ENCODE data around the gene LLGL2.

DNA sequence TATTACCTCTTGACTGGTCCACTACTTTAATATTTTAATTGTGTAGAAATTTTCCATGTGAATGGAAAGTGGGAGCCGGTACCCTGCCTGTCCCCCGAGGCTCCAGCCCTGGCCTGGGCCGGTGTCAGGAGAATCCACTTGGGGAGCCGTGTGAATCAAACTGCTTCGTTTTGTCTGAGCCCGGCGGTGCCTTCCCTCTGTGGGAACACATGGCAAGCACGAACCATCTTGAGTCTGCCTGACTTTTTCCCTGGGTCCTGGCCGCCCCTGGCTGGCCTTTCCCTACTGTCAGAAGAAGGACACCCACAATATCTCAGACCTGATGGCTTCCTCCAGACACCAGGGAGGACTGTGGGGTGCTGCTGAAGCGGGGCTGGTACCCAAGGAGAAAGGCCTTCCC, 49.7 kb downstream of the LLGL2 start:
- TF ChIP-seq, protein P1, sequence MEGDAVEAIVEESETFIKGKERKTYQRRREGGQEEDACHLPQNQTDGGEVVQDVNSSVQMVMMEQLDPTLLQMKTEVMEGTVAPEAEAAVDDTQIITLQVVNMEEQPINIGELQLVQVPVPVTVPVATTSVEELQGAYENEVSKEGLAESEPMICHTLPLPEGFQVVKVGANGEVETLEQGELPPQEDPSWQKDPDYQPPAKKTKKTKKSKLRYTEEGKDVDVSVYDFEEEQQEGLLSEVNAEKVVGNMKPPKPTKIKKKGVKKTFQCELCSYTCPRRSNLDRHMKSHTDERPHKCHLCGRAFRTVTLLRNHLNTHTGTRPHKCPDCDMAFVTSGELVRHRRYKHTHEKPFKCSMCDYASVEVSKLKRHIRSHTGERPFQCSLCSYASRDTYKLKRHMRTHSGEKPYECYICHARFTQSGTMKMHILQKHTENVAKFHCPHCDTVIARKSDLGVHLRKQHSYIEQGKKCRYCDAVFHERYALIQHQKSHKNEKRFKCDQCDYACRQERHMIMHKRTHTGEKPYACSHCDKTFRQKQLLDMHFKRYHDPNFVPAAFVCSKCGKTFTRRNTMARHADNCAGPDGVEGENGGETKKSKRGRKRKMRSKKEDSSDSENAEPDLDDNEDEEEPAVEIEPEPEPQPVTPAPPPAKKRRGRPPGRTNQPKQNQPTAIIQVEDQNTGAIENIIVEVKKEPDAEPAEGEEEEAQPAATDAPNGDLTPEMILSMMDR (IDR thresholded peaks at IDR 0.05): no peak
- TF ChIP-seq POLR2A (IDR thresholded peaks at IDR 0.05): no peak

Data from thyroid gland (tissue), 4 donors.